Muscle layer of duodenum (tissue), 2 donors: ENCODE measurements around the gene CDC7.
A peak's percentile ranks its signal among the peaks of the same experiment; 100 is the strongest.

Source experiments
- H3K27ac ChIP-seq: one replicate; pipeline ENCODE4 v1.7.0; 2013; ENCODE audit warnings: mild to moderate bottlenecking, low read length
- H3K27me3 ChIP-seq: one replicate; pipeline ENCODE4 v1.7.0; 2013; ENCODE audit warnings: low read depth, mild to moderate bottlenecking, control low read depth, low read length
- H3K36me3 ChIP-seq, 2 donors: one replicate each; pipeline ENCODE4 v1.7.0; 2013; ENCODE audit warnings: low read length in 2 of 2, control low read depth in 1 of 2, mild to moderate bottlenecking in 1 of 2; ENCODE audit not compliant: insufficient read depth in 2 of 2, control insufficient read depth in 1 of 2
- H3K4me1 ChIP-seq, 2 donors: one replicate each; pipeline ENCODE4 v1.7.0; 2013; ENCODE audit warnings: low read length in 2 of 2, mild to moderate bottlenecking in 2 of 2, control low read depth in 1 of 2, moderate library complexity in 1 of 2; ENCODE audit not compliant: insufficient read depth in 2 of 2, control insufficient read depth in 1 of 2
- H3K4me3 ChIP-seq, 2 donors: one replicate each; pipeline ENCODE4 v1.7.0; 2013; ENCODE audit warnings: low read length in 2 of 2, low read depth in 1 of 2, mild to moderate bottlenecking in 1 of 2
- H3K9me3 ChIP-seq, 2 donors: one replicate each; pipeline ENCODE4 v1.7.0; 2013; ENCODE audit warnings: low read length in 2 of 2, control low read depth in 1 of 2, mild to moderate bottlenecking in 1 of 2; ENCODE audit not compliant: control insufficient read depth in 1 of 2
- donor health status: healthy.

Gene CDC7

GRCh38 chr1:91499904-91500755, 521 bp upstream of the CDC7 start:
- H3K36me3 ChIP-seq, result no peaks in the 10 kb centered on the region
- H3K27ac ChIP-seq, result peak overlapping the region; percentile 90
- no peaks in the 10 kb centered on the region for H3K9me3 ChIP-seq
- peaks cover 0 to 6% of the 10 kb centered on the region in 2 donors for H3K4me1 ChIP-seq
- H3K27me3 ChIP-seq, result no peaks in the 10 kb centered on the region
- peak overlapping the region; percentile 78 to 81 for H3K4me3 ChIP-seq

GRCh38 chr1:91501523-91501851, 836 bp downstream of the CDC7 start:
- H3K36me3 ChIP-seq, result no peaks in the 10 kb centered on the region
- H3K27me3 ChIP-seq, result no peaks in the 10 kb centered on the region
- H3K4me3 ChIP-seq, result peak overlapping the region; percentile 78 to 81
- peak overlapping the region; percentile 90 for H3K27ac ChIP-seq
- H3K9me3 ChIP-seq, result no peaks in the 10 kb centered on the region
- H3K4me1 ChIP-seq, result peaks cover 0 to 6% of the 10 kb centered on the region in 2 donors

DNA sequence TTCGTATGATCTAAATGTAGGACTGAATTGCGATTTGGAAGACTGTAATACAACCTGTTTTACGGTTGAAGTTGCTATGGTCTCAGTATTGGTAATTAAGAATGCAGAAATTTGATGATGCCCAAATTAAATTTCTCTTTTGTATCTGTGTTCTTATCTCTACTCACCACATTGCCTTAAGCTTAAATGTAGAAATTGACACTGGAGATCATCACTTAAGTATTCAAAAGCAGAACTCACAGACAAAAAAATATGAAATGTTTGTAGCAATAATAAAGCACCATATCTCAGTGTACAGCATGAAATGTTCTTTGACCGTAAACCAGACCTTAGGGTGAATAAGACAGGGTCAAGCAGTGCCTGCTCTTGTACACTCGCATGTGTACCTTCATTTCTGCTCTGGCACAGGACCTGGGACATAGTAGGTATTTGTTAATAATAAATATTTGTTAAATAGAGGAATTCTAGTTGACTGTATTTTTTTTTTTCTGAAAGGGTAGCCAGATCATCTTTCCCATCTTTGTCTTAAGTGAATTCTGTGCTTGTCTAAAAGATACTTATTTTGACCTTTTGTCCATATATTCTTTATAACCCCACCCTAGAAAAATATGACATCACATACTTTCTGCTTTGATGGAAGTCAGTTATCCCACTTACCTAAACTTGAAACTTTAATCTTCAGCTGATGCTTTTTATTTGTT, 1.5 kb downstream of the CDC7 start:
- no peaks in the 10 kb centered on the region for H3K36me3 ChIP-seq

GRCh38 chr1:91502672-91503184, 2.1 kb downstream of the CDC7 start:
- Histone ChIP-seq H3K36me3 (no peaks in the 10 kb centered on the region), H3K4me3 (no peak overlapping the region), H3K27me3 (no peaks in the 10 kb centered on the region), H3K27ac (no peak overlapping the region), H3K4me1 (peaks cover 0 to 6% of the 10 kb centered on the region in 2 donors), H3K9me3 (no peaks in the 10 kb centered on the region)

More for the DNA sequence above, 1.5 kb downstream of the CDC7 start:
- Histone ChIP-seq H3K27me3 (no peaks in the 10 kb centered on the region), H3K4me3 (peak overlapping the region; percentile 78 to 81), H3K9me3 (no peaks in the 10 kb centered on the region), H3K4me1 (peaks cover 0 to 6% of the 10 kb centered on the region in 2 donors), H3K27ac (peak overlapping the region; percentile 90)

- Histone ChIP-seq H3K27me3 (no peaks in the 10 kb centered on the region), H3K9me3 (no peaks in the 10 kb centered on the region), H3K4me1 (peaks cover 0 to 6% of the 10 kb centered on the region in 2 donors), H3K4me3 (no peak overlapping the region), H3K27ac (no peak overlapping the region), H3K36me3 (no peaks in the 10 kb centered on the region)
These were observed 2.8 kb downstream of the CDC7 start for GRCh38 chr1:91503332-91503900.

GRCh38 chr1:91503975-91504530, 3.4 kb downstream of the CDC7 start:
- Histone ChIP-seq H3K4me3 (no peak overlapping the region), H3K4me1 (peaks cover 0 to 6% of the 10 kb centered on the region in 2 donors), H3K9me3 (no peaks in the 10 kb centered on the region), H3K27ac (no peak overlapping the region), H3K27me3 (no peaks in the 10 kb centered on the region), H3K36me3 (no peaks in the 10 kb centered on the region)

DNA sequence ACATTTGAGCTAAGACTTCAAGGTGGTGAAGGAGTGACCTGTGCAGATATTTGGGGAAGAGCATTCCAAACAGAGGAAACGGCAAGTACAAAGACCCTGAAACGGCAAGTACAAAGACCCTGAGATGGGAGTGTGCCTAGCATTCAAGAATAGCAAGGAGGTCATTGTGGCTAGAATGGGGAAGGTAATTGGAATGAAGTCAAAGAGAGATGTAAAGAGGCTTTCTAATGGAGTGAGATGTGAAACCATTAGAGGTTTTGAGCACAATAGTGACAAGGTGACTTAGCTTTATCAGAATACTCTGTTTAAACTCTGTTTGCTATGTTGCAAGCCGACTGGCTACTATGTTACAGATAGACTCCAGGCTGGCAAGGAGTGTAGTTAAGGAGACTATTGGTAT, 4.4 kb downstream of the CDC7 start:
- H3K4me3 ChIP-seq, result no peak overlapping the region
- no peaks in the 10 kb centered on the region for H3K36me3 ChIP-seq
- no peaks in the 10 kb centered on the region for H3K9me3 ChIP-seq
- peaks cover 0 to 3% of the 10 kb centered on the region in 2 donors for H3K4me1 ChIP-seq
- no peaks in the 10 kb centered on the region for H3K27me3 ChIP-seq
- H3K27ac ChIP-seq, result no peak overlapping the region

GRCh38 chr1:91506071-91506470, 5.4 kb downstream of the CDC7 start:
- H3K27ac ChIP-seq, result no peak overlapping the region

DNA sequence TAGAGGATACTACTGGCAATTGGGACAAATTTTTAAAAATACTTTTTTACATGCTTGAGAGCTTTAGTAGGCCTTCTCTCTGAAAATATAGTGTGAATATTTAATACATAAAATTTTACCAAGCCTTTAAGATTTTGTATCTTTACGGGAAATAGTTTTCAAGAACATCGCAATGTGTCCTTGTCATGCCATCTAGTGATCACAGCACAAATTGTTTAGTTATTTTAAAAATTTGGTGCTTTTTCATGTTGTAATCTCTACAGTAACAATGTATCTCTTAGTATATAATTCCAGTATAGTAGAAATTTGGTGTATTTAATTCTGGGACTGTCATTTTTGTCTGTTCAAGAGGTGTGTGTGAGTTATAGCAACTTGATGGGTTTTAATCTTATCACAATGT, 6.7 kb downstream of the CDC7 start:
- H3K4me1 ChIP-seq, result no peaks in the 10 kb centered on the region
- H3K27ac ChIP-seq, result no peak overlapping the region
- no peaks in the 10 kb centered on the region for H3K36me3 ChIP-seq

More at GRCh38 chr1:91506071-91506470, 5.4 kb downstream of the CDC7 start:
- H3K36me3 ChIP-seq, result no peaks in the 10 kb centered on the region
- H3K27me3 ChIP-seq, result no peaks in the 10 kb centered on the region
- H3K9me3 ChIP-seq, result no peaks in the 10 kb centered on the region
- H3K4me3 ChIP-seq, result no peak overlapping the region
- no peaks in the 10 kb centered on the region for H3K4me1 ChIP-seq

GRCh38 chr1:91510754-91511153, 10.1 kb downstream of the CDC7 start:
- Histone ChIP-seq H3K27ac (no peak overlapping the region), H3K4me1 (no peaks in the 10 kb centered on the region), H3K4me3 (no peak overlapping the region), H3K36me3 (no peaks in the 10 kb centered on the region), H3K27me3 (no peaks in the 10 kb centered on the region), H3K9me3 (no peaks in the 10 kb centered on the region)

More for the DNA sequence above, 6.7 kb downstream of the CDC7 start:
- Histone ChIP-seq H3K9me3 (no peaks in the 10 kb centered on the region), H3K4me3 (no peak overlapping the region), H3K27me3 (no peaks in the 10 kb centered on the region)

GRCh38 chr1:91511386-91511785, 10.7 kb downstream of the CDC7 start:
- H3K9me3 ChIP-seq, result no peaks in the 10 kb centered on the region
- no peaks in the 10 kb centered on the region for H3K4me1 ChIP-seq
- H3K4me3 ChIP-seq, result no peak overlapping the region
- no peak overlapping the region for H3K27ac ChIP-seq
- no peaks in the 10 kb centered on the region for H3K36me3 ChIP-seq
- H3K27me3 ChIP-seq, result no peaks in the 10 kb centered on the region
